ENCODE data around the gene PTGES2.

GRCh38 chr9:128073253-128073886, 54.2 kb downstream of the PTGES2 start:
- TF ChIP-seq FOXK2 (IDR thresholded peaks at IDR 0.05), result no peak
- TF ChIP-seq FOXM1 (IDR thresholded peaks at IDR 0.05; ENCODE audit: borderline replicate concordance), result no peak
- no peak for TF ChIP-seq ARNT (IDR thresholded peaks at IDR 0.05)
- TF ChIP-seq FOXA1 (IDR thresholded peaks at IDR 0.05), result no peak
- no peak for TF ChIP-seq HDGF (IDR thresholded peaks at IDR 0.05; ENCODE audit: borderline replicate concordance)
- TF ChIP-seq NFRKB (IDR thresholded peaks at IDR 0.05), result no peak
- no peak for TF ChIP-seq BHLHE40 (IDR thresholded peaks at IDR 0.05; ENCODE audit: borderline replicate concordance)
- no peak for TF ChIP-seq ZNF384 (IDR thresholded peaks at IDR 0.05)
- no peak for TF ChIP-seq LEF1 (IDR thresholded peaks at IDR 0.05; ENCODE audit: borderline replicate concordance)
- TF ChIP-seq SP1 (IDR thresholded peaks at IDR 0.05), result no peak

Measured in HEK293T (cell line).